PC-9 (cell line): ENCODE data around the gene HCST. TPM values are rescaled to one million over a fixed set of nuclear protein-coding genes. Genes with fewer than 3 reads are reported as not detected.

ENCODE experiments used
- BruUV-seq: library from RNA; stranded (reverse); fragments of 400-500 nt; replicated peaks from 2 replicates; lab custom pipeline; 2021; lab: Mats Ljungman, UMichigan
- CTCF ChIA-PET: fragments of 300-600 bp; sonication (Branson Sonifier 250); formaldehyde crosslinking; loops from one replicate; lab custom pipeline; 2022; ENCODE audit warnings: antibody characterized with exemption; lab: Charles Lee
- POLR2A ChIA-PET: fragments of 300-600 bp; sonication (Branson Sonifier 250); formaldehyde crosslinking; loops from one replicate; lab custom pipeline; 2022; ENCODE audit warnings: antibody characterized with exemption; ENCODE audit not compliant: unreplicated experiment; lab: Charles Lee
- DNase-seq, 2 experiments: peaks; one replicate each; pipeline versions ENCODE4 v3.0.0 to v3.0.0-alpha.2; 2015 to 2022; ENCODE audit warnings: mixed read lengths in 1 of 2
- H2AFZ ChIP-seq: fragments of 200-600 bp; sonication (generic); 2 replicates; pipeline ENCODE4 v1.8.1; 2017; ENCODE audit warnings: antibody characterized with exemption
- H3F3A ChIP-seq: fragments of 200-600 bp; sonication (generic); 2 replicates; pipeline ENCODE4 v1.8.1; 2017; ENCODE audit warnings: antibody characterized with exemption, mild to moderate bottlenecking, low read depth; ENCODE audit not compliant: insufficient read depth
- H3K27ac ChIP-seq: fragments of 200-600 bp; sonication (generic); 2 replicates; pipeline ENCODE4 v1.6.1; 2016; ENCODE audit warnings: mixed run types
- H3K27me3 ChIP-seq: fragments of 200-600 bp; sonication (generic); 2 replicates; pipeline ENCODE4 v1.6.1; 2016; ENCODE audit warnings: low read depth, mixed run types; ENCODE audit not compliant: insufficient read depth
- H3K36me3 ChIP-seq: fragments of 200-600 bp; sonication (generic); 2 replicates; pipeline ENCODE4 v1.6.1; 2016; ENCODE audit warnings: low read depth, mixed run types
- H3K4me1 ChIP-seq: fragments of 200-600 bp; sonication (generic); replicated peaks from 2 replicates; pipeline ENCODE4 v1.6.1; 2016; ENCODE audit warnings: mixed run types; ENCODE audit not compliant: insufficient read depth
- H3K4me2 ChIP-seq: fragments of 200-600 bp; sonication (generic); 2 replicates; pipeline ENCODE4 v1.6.1; 2017; ENCODE audit warnings: mixed run types
- H3K4me3 ChIP-seq: fragments of 200-600 bp; sonication (generic); 2 replicates; pipeline ENCODE4 v1.6.1; 2016; ENCODE audit warnings: mixed run types
- H3K79me2 ChIP-seq: fragments of 200-600 bp; sonication (generic); 2 replicates; pipeline ENCODE4 v1.6.1; 2017; ENCODE audit warnings: low read depth, mixed run types
- H3K9me2 ChIP-seq: fragments of 200-600 bp; sonication (generic); 2 replicates; pipeline ENCODE4 v1.8.1; 2017; ENCODE audit warnings: mild to moderate bottlenecking; ENCODE audit not compliant: insufficient read depth
- H3K9me3 ChIP-seq: fragments of 200-600 bp; sonication (generic); 2 replicates; pipeline ENCODE4 v1.8.1; 2016; ENCODE audit warnings: low read depth; ENCODE audit not compliant: insufficient read depth
- H4K20me1 ChIP-seq: fragments of 200-600 bp; sonication (generic); 2 replicates; pipeline ENCODE4 v1.8.1; 2017; ENCODE audit not compliant: insufficient read depth
- EZH2 ChIP-seq: fragments of 200-600 bp; sonication (generic); IDR thresholded peaks from 2 replicates; pipeline ENCODE4 v1.8.0; 2017; ENCODE audit warnings: antibody characterized with exemption, low read depth
- intact Hi-C: fragments of 100-400 bp; cut with micrococcal nuclease; formaldehyde crosslinking; loops from one replicate; pipeline ENCODE4 v1.10.0; 2022; ENCODE audit not compliant: unreplicated experiment
- total RNA-seq: library from RNA; stranded (reverse); gene quantifications from 2 replicates; pipeline ENCODE4 v1.2.3, GENCODE V29; 2021
- TF ChIP-seq, protein P1 (sequence below): fragments of 200-600 bp; sonication (generic); conservative IDR thresholded peaks from 2 replicates; pipeline ENCODE4 v1.6.1; 2017; ENCODE audit warnings: mixed run types, antibody characterized with exemption, mild to moderate bottlenecking, moderate library complexity

The HCST gene
- total RNA-seq, 1 experiment from 2014 or later, result 1.8 TPM

DNA sequence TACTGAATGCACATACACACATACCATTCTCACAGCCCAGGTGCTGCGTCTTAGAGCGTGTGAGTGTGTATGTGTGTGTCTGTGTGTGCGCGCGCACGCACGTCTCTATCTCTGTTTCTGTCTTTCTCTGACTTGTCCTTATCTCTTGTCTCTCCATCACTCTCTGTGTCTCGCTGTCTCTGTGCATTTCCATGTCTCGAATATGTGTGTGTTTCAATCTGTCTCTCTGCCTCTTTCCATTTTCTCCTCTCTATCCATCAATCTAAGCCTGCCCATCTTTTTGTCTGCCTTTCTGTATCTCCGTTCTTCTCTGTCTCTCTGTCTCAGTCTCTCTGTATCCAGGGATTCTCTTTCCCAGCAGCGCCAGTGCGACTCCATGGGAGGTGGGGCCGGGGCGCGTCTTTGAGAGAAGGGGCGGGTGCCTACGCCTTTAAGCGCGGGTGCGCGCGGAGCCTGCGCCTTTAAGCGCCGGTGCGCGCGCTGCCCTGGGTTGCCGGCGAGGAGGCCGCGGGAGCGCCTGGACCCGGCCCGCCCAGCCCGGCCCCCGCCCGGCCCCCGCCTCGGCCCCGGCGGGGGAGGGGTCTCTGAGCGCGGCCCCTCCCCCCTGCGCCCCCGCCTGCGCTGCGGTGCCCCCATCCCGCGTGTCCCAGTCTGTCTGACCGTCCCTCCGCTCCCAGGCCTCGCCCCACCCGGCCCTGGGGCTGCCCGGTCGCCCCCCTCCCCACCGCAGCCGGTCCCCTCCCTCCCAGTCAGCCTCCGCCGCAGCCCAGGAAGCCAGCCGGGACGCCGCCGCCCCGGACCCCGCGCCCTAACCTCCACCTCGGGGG, 33.8 kb downstream of the HCST start, which contains the start of gene LRFN3:
Gene LRFN3 (plus strand): TSS at position 464 of the 827 bp plus-strand sequence. CDS start 3,052 bp downstream, outside the sequence.
- CTCF ChIA-PET, result no interaction called here
- no TSS peak for BruUV-seq
- intact Hi-C loops, result loop anchor here (10.0 kb wide), 1 partner anchor 621 kb away; no protein-coding TSS in a partner anchor

DNA sequence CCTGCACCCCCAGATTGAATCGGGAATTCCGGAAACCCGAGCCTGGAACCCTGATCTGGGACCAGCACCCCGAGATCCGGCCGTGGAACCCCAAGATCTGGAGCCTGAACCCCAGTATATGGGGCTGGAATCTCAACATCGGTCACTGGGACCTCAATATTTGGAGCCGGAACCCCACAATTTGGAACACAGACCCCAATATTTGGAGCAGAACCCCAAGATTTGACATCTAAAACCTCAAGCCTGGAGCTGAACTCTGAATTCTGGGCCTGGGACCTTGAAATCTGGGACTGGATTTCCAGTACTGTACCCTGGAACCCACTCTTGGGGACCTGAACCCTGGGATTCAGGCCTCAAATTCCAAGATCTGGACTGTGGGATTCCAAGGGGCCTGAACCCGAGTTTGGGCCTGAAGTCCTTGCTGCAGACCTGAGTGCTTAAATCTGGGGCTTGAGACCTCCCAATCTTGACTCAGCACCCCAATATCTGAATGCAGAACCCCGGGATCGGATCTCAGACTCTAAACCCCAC, 34.5 kb downstream of the HCST start:
- no peak for DNase-seq
- no TSS peak for BruUV-seq
- no peaks in the 10 kb centered on the region for H3K9me3 ChIP-seq
- H3K4me2 ChIP-seq, result peak overlapping the region; percentile 100
- no peaks in the 10 kb centered on the region; the same call in 1 of the 2 replicates for H4K20me1 ChIP-seq
- ChIA-PET POLR2A (no interaction called here), CTCF (interaction anchor here (0.7 kb wide), 1 partner anchor 117 kb away, joined by 3 read pairs; the partner anchor contains the start of gene THAP8)
- peak overlapping the region; percentile 90 for H2AFZ ChIP-seq
- H3K27me3 ChIP-seq, result no peaks in the 10 kb centered on the region
- peak overlapping the region; percentile 88 for H3K4me3 ChIP-seq
- H3K9me2 ChIP-seq, result no peaks in the 10 kb centered on the region
- peaks cover 9% of the 10 kb centered on the region; the same call in 1 of the 2 replicates for H3F3A ChIP-seq
- TF ChIP-seq EZH2, result no peak
- TF ChIP-seq, protein P1, sequence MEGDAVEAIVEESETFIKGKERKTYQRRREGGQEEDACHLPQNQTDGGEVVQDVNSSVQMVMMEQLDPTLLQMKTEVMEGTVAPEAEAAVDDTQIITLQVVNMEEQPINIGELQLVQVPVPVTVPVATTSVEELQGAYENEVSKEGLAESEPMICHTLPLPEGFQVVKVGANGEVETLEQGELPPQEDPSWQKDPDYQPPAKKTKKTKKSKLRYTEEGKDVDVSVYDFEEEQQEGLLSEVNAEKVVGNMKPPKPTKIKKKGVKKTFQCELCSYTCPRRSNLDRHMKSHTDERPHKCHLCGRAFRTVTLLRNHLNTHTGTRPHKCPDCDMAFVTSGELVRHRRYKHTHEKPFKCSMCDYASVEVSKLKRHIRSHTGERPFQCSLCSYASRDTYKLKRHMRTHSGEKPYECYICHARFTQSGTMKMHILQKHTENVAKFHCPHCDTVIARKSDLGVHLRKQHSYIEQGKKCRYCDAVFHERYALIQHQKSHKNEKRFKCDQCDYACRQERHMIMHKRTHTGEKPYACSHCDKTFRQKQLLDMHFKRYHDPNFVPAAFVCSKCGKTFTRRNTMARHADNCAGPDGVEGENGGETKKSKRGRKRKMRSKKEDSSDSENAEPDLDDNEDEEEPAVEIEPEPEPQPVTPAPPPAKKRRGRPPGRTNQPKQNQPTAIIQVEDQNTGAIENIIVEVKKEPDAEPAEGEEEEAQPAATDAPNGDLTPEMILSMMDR, result no peak
- intact Hi-C loops, result loop anchor here (10.0 kb wide), 1 partner anchor 622 kb away; no protein-coding TSS in a partner anchor
- H3K36me3 ChIP-seq, result no peaks in the 10 kb centered on the region
- 0 out of 2 replicates have a peak, but pooled peaks cover 5% of the 10 kb centered on the region for H3K79me2 ChIP-seq
- peaks cover 24% of the 10 kb centered on the region for H3K4me1 ChIP-seq
- H3K27ac ChIP-seq, result no peak overlapping the region

More for the DNA sequence above, 33.8 kb downstream of the HCST start, which contains the start of gene LRFN3:
- POLR2A ChIA-PET, result no interaction called here
- peak in 1 of 2 experiments; percentile 62 for DNase-seq
- H3F3A ChIP-seq, result peaks cover 9% of the 10 kb centered on the region; the same call in 1 of the 2 replicates
- peak within 1 kb of the TSS; percentile 99 for H2AFZ ChIP-seq
- no peaks in the 10 kb centered on the region for H3K9me2 ChIP-seq
- H3K4me2 ChIP-seq, result peak within 1 kb of the TSS; percentile 100
- 0 out of 2 replicates have a peak, but pooled peaks cover 5% of the 10 kb centered on the region for H3K79me2 ChIP-seq
- no peaks in the 10 kb centered on the region for H3K36me3 ChIP-seq
- H4K20me1 ChIP-seq, result no peaks in the 10 kb centered on the region; the same call in 1 of the 2 replicates
- H3K9me3 ChIP-seq, result no peaks in the 10 kb centered on the region
- TF ChIP-seq, protein P1, result no peak
- no peak for TF ChIP-seq EZH2
- peak within 1 kb of the TSS; percentile 88 for H3K4me3 ChIP-seq
- H3K27ac ChIP-seq, result no peak within 1 kb of the TSS
- H3K4me1 ChIP-seq, result peaks cover 24% of the 10 kb centered on the region
- H3K27me3 ChIP-seq, result no peaks in the 10 kb centered on the region
